ENCODE data around the gene ZSCAN31.
"Not testable (repeated sequence)": the region's sequence is repeated elsewhere in the genome, so short reads cannot be mapped to it uniquely, and the experiment has no call there.

Gene ZSCAN31

GRCh38 chr6:28312939-28313338 lies 23.0 kb downstream of the ZSCAN31 start:
- no peak for DNase-seq

DNA sequence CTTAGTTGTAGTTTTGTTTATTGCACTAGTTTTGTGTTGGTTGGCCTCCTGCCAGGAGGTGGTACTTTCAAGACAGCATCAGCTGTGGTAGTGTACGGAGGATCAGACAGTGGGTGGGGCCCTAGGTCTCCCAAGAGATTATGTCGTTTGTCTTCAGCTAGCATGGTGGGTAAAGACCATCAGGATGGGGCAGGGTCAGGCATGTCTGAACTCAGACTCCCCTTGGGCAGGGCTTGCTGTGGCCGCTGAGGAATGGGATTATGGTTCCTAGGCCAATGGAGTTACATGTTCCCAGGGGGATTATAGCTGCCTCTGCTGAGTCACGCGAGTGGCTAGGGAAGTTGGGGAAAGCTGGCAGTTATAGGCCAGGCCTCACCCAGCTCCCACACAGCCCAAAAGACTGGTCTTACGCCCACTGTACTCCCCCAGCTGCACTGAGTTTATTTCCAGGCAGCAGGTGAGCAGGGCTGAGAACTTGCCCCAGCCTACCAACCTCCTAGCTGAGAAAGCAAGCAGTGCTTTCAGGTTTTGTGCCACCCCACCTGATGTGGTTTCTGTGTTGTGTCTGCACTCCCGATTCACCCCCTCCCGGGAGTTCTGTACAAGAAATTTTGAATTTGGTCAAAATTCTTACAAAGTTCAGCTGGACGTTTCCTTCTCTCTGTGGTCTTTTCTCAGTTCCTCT lies 24.7 kb downstream of the ZSCAN31 start:
- peak; percentile 87 for DNase-seq

DNA sequence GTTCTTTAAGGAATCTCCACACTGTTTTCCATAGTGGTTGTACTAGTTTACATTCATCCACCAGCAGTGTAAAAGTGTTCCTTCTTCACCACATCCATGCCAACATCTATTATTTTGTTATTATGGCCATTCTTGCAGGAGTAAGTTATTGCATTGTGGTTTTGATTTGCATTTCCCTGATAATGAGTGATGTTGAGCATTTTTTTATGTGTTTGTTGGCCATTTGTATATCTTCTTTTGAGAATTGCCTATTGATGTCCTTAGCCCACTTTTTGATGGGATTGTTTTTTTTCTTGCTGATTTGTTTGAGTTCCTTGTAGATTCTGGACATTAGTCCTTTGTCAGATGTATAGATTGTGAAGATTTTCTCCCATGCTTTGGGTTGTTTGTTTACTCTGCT lies 29.6 kb downstream of the ZSCAN31 start:
- DNase-seq, result not testable (repeated sequence)

- no peak for DNase-seq
Measured at GRCh38 chr6:28303570-28303969, 32.4 kb downstream of the ZSCAN31 start.

- DNase-seq, result no peak
Measured at GRCh38 chr6:28296520-28297060, 39.4 kb downstream of the ZSCAN31 start.

DNA sequence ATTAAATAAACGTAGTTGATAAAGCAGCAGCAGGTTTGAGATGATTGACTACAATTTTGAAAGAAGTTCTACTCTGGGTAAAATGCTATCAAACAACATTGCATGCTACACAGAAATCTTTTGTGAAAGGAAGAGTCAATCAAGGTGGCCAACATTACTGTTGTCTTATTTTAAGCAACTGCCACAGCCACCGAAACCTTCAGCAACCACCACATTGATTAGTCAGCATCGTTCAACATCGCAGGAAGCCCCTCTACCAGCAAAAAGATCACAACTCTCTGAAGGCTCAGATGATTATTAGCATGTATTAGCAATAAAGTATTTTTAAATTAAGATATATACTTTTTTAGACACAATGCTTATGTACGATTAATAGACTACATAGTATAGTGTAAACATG lies 40.6 kb downstream of the ZSCAN31 start:
- DNase-seq, result no peak

GRCh38 chr6:28291573-28291972 lies 44.4 kb downstream of the ZSCAN31 start:
- DNase-seq, result no peak

- no peak for DNase-seq
Measured at GRCh38 chr6:28282926-28283325, 53.0 kb downstream of the ZSCAN31 start.

DNA sequence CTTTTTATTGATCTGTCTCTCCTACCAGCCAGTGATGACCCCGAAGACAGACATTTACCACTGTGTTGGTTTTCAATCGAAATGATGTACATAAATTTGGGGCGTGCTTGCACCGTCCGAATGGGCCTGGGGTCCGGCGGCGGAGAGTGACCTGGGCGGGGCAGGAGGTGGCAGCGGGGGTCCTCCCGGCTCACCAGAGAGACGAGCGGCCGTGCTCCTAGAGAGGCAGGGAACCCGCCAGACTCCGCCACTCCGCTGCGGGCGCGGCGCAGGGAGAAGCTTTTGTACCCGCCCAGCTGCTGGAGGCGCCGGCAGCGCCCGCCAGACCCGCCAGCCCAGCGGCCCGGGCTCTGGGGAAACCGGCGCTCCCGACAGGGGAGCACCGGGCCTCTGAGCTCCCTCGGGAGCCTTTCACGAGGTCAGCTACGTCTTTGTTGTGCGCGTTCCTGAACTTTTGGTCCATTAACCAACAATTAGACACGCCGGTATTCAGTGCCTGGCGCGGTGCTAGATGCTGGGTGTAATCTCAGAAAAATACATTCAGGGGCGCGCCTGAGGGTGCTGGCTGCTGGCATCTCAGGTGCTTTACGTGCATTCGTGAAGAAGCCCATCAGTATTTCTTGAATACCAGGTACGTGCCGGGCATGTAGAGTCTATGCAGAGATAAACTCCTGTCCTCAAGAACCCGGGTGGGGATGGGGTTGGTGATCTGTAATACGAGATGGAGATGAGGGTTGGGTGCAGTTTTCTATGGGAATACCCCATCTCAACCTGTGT lies 54.5 kb downstream of the ZSCAN31 start, which contains the start of gene PGBD1:
Gene PGBD1 (plus strand): TSS at position 285 of the 777 bp plus-strand sequence. CDS start 2,242 bp downstream, outside the sequence.
- DNase-seq, result peak; percentile 82

DNA sequence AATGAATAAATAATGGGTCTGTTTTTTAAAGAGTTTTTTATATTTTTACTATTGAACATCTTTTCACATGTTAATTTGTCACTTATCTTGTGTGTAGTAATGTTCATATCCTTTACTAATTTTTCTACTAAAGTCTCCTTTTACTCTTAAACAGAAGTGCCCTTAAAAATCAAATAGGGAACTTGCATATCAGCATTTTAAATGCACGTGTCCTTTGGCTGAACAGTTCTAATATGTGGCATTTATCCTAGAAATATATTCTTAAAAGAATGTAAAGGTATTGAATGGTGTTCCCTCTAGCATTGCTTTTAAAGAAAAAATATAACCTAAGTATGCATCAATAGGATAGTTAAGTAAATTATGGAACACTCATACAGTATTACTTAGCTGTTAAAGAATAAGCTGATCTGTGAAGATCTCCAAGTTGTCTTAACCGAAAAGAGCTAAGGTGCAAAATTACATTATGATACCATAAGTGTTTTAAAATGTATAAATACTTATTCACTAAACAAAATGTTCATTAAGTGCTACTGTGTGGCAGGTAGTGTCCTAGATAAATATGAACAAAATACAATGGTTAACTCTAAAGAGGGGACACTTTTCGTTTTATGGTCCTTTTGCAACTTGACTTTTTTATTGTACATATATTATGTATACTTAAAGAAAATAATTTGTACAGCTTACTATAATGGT lies 55.2 kb downstream of the ZSCAN31 start:
- DNase-seq, result no peak

GRCh38 chr6:28277746-28278145 lies 58.2 kb downstream of the ZSCAN31 start:
- no peak for DNase-seq

DNA sequence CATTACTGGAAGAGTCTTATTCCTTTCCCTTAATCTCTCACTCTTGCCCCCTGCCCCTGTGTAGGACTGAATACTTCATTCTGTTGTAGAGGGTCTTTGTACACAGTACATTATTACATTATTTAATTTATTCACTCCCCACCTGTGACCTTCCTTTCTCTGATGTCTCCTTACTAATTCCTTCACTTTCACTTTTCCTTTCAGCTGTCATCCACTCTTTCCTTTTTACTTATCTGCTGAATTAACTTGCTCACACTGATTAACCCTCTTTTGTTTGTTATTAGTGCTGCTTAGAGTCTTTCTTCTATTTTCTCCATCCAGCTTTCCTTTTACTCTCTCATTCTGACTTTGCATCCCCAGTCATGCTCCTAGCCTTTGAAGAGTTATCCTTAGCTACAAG lies 61.1 kb downstream of the ZSCAN31 start:
- no peak for DNase-seq

Measured in NCI-H2171 treated with DMSO at 0.1 percent for 48 hours (cell line).